EH (cell line): Measurements from ENCODE around the gene CA10.
A peak's percentile ranks its signal among the peaks of the same experiment; 100 is the strongest.

ENCODE experiments used
- DNase-seq: peaks from one replicate; pipeline ENCODE4 v3.0.0-alpha.2; 2015; ENCODE audit warnings: low read depth

Gene CA10

GRCh38 chr17:52047086-52047485 is 111.4 kb downstream of the CA10 start:
- no peak for DNase-seq

GRCh38 chr17:52041123-52041617 is 117.3 kb downstream of the CA10 start:
- no peak for DNase-seq

GRCh38 chr17:52036416-52036815 is 122.1 kb downstream of the CA10 start:
- no peak for DNase-seq

GRCh38 chr17:52035336-52035915 is 123.1 kb downstream of the CA10 start:
- DNase-seq, result no peak

GRCh38 chr17:52032454-52032853 is 126.1 kb downstream of the CA10 start:
- DNase-seq, result no peak

- no peak for DNase-seq
Observed at GRCh38 chr17:52030052-52030451, 128.5 kb downstream of the CA10 start.

- peak; percentile 65 for DNase-seq
Observed at GRCh38 chr17:52027620-52028295, 130.8 kb downstream of the CA10 start.

- DNase-seq, result no peak
Observed at GRCh38 chr17:52027081-52027480, 131.4 kb downstream of the CA10 start.

- peak; percentile 7 for DNase-seq
Observed at GRCh38 chr17:52026075-52026474, 132.4 kb downstream of the CA10 start.

- peak; percentile 46 for DNase-seq
Observed at GRCh38 chr17:52025236-52025635, 133.3 kb downstream of the CA10 start.

- peak; percentile 29 for DNase-seq
Observed at GRCh38 chr17:52024300-52024870, 134.1 kb downstream of the CA10 start.

GRCh38 chr17:52011064-52011463 is 147.4 kb downstream of the CA10 start:
- DNase-seq, result no peak

- DNase-seq, result no peak
Observed at GRCh38 chr17:51999654-52000053, 158.9 kb downstream of the CA10 start.

GRCh38 chr17:51997723-51998122 is 160.8 kb downstream of the CA10 start:
- no peak for DNase-seq

- DNase-seq, result peak; percentile 3
Observed at GRCh38 chr17:51995797-51996403, 162.6 kb downstream of the CA10 start.

GRCh38 chr17:51992864-51993416 is 165.6 kb downstream of the CA10 start:
- no peak for DNase-seq

GRCh38 chr17:51971121-51971520 is 187.4 kb downstream of the CA10 start:
- DNase-seq, result no peak

- DNase-seq, result no peak
Observed at GRCh38 chr17:51961689-51962088, 196.8 kb downstream of the CA10 start.

- DNase-seq, result no peak
Observed at GRCh38 chr17:51957786-51958185, 200.7 kb downstream of the CA10 start.

GRCh38 chr17:51955245-51955644 is 203.3 kb downstream of the CA10 start:
- DNase-seq, result no peak

GRCh38 chr17:51954232-51954765 is 204.2 kb downstream of the CA10 start:
- no peak for DNase-seq

GRCh38 chr17:51951741-51952140 is 206.8 kb downstream of the CA10 start:
- DNase-seq, result no peak
